Activated T-cell treated with anti-CD3 and anti-CD28 coated beads for 1 hour (primary cell): Measurements from ENCODE around the gene NUP54.

ENCODE experiments used
- DNase-seq: peaks from one replicate; pipeline ENCODE4 v3.0.0-alpha.2; 2020; ENCODE audit warnings: low read depth

The NUP54 gene

GRCh38 chr4:76148142-76148865 is at the start of gene NUP54:
NUP54 (minus strand) TSS chr4:76148397; CDS start chr4:76148374, 23 bp downstream.
- DNase-seq: peak; percentile 90

GRCh38 chr4:76197031-76197743 is 49.0 kb upstream of the NUP54 start:
- no peak for DNase-seq

DNA sequence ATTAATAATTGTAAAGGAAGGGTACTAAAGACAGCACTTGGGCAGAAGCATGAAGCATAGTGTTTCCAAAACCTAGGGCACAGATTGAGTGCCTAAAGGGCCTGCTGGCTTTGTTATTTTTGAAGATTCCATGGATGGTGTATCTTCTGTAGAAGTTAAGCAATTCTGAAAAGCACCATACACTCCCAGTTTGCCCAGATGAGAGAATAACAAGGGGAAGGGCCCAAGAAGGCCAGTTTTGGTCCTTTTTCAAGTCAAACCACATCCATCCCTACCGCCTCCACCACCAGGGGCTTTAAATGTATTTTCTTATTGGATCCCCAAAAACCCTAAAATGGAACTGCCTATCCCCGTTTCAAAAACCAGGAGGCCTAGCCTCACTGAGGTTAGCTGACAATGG is 48.2 kb upstream of the NUP54 start:
- DNase-seq: no peak

- DNase-seq: no peak
Observed at GRCh38 chr4:76195326-76195725, 47.1 kb upstream of the NUP54 start.

DNA sequence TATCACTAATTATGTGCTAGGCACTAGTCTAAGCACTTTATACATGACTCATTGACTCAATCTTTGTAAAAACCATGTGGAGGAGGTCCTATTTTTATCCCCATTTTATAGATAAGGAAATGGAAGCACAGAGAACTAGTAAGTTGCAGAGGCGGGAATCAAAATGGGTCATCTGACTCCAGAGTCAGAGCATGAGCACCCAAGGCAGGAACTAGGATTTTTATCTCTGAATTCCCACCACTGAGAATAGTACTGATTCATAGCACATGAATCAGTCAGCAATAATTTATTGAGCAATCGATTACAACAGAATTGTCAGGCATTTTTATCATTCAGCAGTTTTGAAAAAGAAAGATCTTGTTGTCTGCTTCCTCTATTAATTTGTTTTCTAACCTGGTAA is 46.1 kb upstream of the NUP54 start:
- no peak for DNase-seq

DNA sequence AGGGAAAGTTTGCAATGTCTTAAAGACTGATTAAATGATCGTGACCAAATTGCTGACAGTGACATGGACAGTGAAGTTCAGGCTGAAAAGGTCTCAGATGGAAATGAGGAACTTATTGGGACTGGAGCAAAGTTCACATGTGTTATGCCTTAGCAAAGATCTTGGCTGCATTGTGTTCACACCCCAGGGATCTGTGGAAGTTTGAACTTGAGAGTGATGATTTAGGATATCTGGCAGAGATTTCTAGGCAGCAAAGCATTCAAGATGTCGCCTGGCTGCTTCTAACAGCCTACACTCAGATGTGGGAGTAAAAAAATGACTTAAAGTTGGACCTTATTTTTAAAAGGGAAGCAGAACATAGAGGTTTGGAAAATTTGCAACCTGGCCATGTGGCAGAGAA is 44.0 kb upstream of the NUP54 start:
- DNase-seq: no peak

GRCh38 chr4:76188557-76188956 is 40.4 kb upstream of the NUP54 start:
- no peak for DNase-seq

- DNase-seq: no peak
Observed at GRCh38 chr4:76188149-76188548, 40.0 kb upstream of the NUP54 start.

- no peak for DNase-seq
Observed at GRCh38 chr4:76187152-76187551, 39.0 kb upstream of the NUP54 start.

DNA sequence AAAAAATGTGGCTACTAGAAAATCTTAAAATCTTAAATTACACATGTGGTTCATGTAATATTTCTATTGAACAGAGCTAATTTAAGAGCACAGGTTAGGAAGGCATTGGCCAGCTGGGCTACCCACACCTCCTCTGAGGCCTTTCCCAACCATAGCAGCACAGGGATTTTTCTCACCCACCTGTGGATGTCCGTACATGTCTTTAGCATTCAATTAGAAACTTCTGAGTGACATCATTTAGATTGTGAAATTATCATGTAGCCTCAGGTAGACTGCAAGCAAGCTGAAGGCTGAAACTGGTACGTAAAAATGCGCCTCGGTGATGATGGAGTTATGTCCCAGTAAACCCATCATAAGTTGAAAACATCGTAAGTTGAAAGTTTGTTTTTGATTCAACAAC is 34.3 kb upstream of the NUP54 start:
- no peak for DNase-seq

GRCh38 chr4:76179398-76180318 is 31.5 kb upstream of the NUP54 start:
- DNase-seq: peak; percentile 83

GRCh38 chr4:76178296-76178695 is 30.1 kb upstream of the NUP54 start:
- no peak for DNase-seq

DNA sequence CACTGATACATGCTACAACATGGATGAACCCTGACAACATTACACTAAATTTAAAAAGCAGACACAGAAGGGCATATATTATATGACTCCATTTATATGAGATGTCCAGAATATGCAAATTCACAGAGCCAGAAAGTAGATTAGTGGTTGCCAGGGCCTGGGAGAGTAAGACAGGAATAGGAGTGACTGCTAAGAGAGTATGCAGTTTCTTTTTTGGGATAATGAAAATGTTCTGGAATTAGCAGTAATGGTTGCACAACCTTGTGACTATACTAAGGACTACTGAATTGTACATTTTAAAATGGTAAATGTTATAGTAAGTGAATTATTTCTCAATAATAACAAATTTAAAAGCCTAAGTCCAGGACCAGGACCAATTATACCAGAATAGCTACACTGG is 29.5 kb upstream of the NUP54 start:
- DNase-seq: no peak

- DNase-seq: no peak
Observed at GRCh38 chr4:76175336-76175735, 27.1 kb upstream of the NUP54 start.

- no peak for DNase-seq
Observed at GRCh38 chr4:76174216-76174615, 26.0 kb upstream of the NUP54 start.

DNA sequence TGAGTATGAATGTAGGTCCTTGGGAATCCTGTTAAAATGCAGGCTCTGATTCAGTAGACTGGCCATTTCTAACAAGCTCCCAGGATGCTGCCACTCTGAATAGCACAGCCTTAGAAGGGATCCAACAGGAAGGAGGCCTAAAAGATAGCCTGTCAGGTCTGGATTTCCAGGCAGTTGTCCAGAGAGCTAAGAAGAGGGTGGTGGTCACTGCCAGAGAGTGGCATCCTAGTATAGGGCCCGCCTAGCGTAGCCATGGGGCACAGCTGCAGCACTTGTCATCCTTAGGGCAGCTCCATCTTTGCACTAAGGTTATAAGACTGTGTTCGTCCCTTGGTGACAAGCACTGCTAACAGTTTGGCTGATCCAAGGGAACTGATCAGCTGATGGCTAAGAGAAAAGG is 20.5 kb upstream of the NUP54 start:
- DNase-seq: no peak

DNA sequence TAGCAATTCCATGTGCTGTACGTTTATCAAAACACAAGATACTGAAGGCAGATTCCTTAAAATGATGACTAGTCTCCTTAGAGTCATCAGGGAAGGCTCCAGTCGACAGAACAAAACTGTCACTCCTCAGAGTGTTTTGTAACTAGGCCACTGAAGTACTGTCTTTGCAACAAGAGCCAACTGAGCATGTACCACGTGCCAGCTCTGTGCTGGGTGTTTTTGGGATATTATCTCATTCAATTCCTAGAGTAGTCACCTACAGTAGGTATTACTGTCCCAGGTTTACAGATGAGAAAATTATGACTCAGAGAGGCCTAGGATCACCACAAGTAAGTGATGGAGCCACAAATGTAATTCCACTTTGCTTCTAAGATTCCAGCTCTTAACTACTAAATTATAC is 18.3 kb upstream of the NUP54 start:
- no peak for DNase-seq

GRCh38 chr4:76160355-76160754 is 12.2 kb upstream of the NUP54 start:
- no peak for DNase-seq

GRCh38 chr4:76156635-76157034 is 8.4 kb upstream of the NUP54 start:
- no peak for DNase-seq

DNA sequence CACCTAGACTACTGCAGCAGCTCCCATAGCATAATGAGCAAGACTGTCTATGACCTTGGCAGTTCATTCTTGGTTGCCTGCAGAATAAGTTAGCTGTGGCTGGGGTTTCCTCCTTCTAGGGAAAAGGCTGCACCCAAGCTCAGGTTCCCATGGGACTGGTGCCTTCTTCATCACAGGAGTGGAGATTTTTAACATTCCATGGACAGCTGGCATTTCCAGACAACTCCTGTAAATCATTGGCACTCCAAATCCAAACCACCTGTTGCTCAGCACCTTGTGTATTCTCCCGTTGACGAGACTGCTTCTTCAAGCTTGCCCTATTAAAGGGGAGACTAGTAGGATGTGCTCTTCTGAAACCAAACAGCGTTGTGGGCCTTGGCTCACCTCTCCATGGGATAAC is 7.8 kb upstream of the NUP54 start:
- no peak for DNase-seq

GRCh38 chr4:76153356-76153755 is 5.2 kb upstream of the NUP54 start:
- DNase-seq: no peak

DNA sequence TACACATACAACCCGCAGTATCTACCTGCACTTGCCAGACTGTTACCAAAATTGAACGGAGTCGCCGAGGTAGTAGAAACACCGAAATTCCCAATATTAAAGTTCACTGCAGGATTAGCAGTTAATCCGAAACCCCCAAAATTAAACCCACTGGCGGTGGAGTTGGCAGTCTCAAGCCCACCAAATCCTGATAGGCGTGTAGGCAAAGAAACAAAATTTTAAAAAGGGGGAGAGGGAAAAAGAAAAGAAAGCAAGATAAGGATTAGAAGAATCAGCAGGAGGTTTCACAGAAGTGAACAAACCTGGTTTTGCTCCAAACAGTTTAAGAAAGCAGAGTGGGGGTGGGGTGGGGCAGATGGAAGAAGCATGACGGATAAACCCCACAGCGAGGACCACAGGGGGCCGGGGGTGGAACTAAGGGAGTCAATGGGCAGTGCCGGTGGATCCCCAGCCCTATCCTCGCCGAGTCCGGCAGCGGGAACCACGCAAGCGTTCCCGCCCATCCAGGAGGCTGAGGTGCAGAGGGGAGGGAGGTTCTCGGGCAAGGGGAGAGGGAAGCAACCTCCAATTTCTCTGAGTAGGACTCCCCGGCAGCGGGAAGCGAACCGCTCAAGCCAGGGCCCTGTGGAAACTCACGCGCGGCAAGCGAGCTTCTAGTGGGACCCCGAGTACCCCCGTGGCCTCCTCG is 599 bp downstream of the NUP54 start:
- DNase-seq: peak; percentile 4
